ENCODE data around the gene DVL3. TPM values are rescaled to one million over a fixed set of nuclear protein-coding genes. Genes with fewer than 3 reads are reported as not detected.

DVL3 gene
- total RNA-seq, 2 donors from 2014 or later, result 50.5 to 102 TPM

DNA sequence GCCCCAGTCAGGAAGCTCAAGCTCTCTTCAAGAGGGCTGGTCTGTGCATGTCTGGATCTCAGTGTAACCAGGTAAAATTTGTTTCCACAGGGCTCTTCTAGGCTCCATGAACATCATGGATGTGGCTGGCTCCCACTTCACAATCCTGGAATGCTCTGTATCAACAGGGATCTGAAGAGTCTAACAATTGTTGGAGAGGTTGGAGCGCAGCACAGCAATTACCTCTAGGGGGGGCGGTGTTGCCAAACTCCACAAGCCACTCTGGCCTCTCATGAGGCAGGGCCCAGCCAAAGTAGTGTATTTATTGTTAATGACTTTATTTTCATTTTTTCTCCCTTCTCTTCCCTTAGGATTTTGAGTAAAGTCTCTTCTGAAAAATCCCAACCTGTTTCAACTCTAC is 26.2 kb upstream of the DVL3 start:
- ATAC-seq (ENCODE audit: insufficient number of reproducible peaks, low FRiP score, low read depth) (no peak), DNase-seq (ENCODE audit: low spot score) (no peak)
- Histone ChIP-seq H3K36me3 (no peaks in the 10 kb centered on the region), H3K27me3 (replicated peaks; ENCODE audit: insufficient read depth) (no peaks in the 10 kb centered on the region), H3K4me1 (ENCODE audit: control insufficient read depth in 1 of 2, low read depth in 2 of 2) (peaks cover 0 to 4% of the 10 kb centered on the region in 2 donors), H3K27ac (no peak overlapping the region), H3K4me3 (no peak overlapping the region), H3K9me3 (no peaks in the 10 kb centered on the region)
- TF ChIP-seq CTCF (IDR thresholded peaks at IDR 0.05), result no peak

GRCh38 chr3:184132945-184133344 is 22.2 kb upstream of the DVL3 start:
- Histone ChIP-seq H3K36me3 (no peaks in the 10 kb centered on the region), H3K4me1 (ENCODE audit: control insufficient read depth in 1 of 2, low read depth in 2 of 2) (peaks cover 13 to 14% of the 10 kb centered on the region in 2 donors), H3K27ac (no peak overlapping the region), H3K27me3 (replicated peaks; ENCODE audit: insufficient read depth) (no peaks in the 10 kb centered on the region), H3K9me3 (no peaks in the 10 kb centered on the region), H3K4me3 (no peak overlapping the region)
- TF ChIP-seq CTCF (IDR thresholded peaks at IDR 0.05), result no peak
- no peak for DNase-seq (ENCODE audit: low spot score)
- no peak for ATAC-seq (ENCODE audit: insufficient number of reproducible peaks, low FRiP score, low read depth)

DNA sequence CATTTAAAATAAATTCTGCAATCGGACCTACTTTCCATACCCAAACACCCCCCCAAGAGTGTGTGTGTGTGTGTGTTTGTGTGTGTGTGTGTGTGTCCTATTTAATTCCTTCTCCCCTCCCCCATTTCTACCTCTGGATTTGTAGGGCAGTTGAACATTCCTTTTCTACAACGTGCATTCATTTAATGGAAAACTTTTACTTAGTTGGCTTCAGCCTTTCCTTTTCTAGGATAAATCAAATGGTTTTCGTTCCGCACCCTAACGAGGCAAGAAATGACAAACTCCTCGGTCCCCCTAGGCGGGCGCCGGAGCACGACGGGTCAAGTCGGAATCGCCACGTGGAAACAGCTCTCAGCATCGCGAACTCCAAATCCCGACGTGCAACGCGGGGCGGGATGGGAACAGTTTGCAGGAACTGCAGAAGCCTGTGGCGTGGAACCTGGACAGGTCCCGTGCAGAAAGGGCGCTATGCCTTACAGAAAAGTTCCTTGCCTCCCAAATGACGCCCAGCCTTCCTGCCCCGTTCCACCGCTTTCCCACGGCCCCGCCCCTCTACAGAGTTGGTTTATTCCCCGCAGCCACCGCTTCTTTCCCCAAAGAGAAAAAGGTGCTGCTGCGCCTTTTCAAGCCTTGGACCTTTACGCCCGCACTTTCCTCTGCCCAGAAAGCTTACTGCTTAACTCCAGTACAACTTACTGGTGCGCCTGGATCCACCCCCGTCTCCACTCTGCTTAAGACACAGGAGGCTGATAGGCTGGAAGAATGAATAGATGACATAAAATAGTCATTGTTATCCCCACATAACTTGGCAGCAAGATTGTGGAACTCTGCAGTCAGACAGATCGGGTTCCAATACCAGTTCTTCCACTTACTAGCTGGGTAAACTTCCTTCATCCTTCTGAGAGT is 21.1 kb upstream of the DVL3 start:
- TF ChIP-seq CTCF (IDR thresholded peaks at IDR 0.05), result no peak
- ATAC-seq (ENCODE audit: insufficient number of reproducible peaks, low FRiP score, low read depth), result peak; percentile 54
- peaks cover 4% of the 10 kb centered on the region for H3K36me3 ChIP-seq
- peak overlapping the region; percentile 87 to 90 for H3K27ac ChIP-seq
- H3K27me3 ChIP-seq (replicated peaks; ENCODE audit: insufficient read depth), result no peaks in the 10 kb centered on the region
- peaks cover 13 to 14% of the 10 kb centered on the region in 2 donors for H3K4me1 ChIP-seq (ENCODE audit: control insufficient read depth in 1 of 2, low read depth in 2 of 2)
- no peaks in the 10 kb centered on the region for H3K9me3 ChIP-seq
- peak; percentile 39 for DNase-seq (ENCODE audit: low spot score)
- H3K4me3 ChIP-seq, result peak overlapping the region; percentile 83

GRCh38 chr3:184134746-184135148 is 20.4 kb upstream of the DVL3 start:
- H3K36me3 ChIP-seq, result peaks cover 10% of the 10 kb centered on the region
- peak overlapping the region; percentile 87 to 90 for H3K27ac ChIP-seq
- no peaks in the 10 kb centered on the region for H3K27me3 ChIP-seq (replicated peaks; ENCODE audit: insufficient read depth)
- no peak for ATAC-seq (ENCODE audit: insufficient number of reproducible peaks, low FRiP score, low read depth)
- DNase-seq (ENCODE audit: low spot score), result no peak
- peaks cover 13 to 14% of the 10 kb centered on the region in 2 donors for H3K4me1 ChIP-seq (ENCODE audit: control insufficient read depth in 1 of 2, low read depth in 2 of 2)
- no peaks in the 10 kb centered on the region for H3K9me3 ChIP-seq
- peak overlapping the region; percentile 83 for H3K4me3 ChIP-seq
- no peak for TF ChIP-seq CTCF (IDR thresholded peaks at IDR 0.05)

DNA sequence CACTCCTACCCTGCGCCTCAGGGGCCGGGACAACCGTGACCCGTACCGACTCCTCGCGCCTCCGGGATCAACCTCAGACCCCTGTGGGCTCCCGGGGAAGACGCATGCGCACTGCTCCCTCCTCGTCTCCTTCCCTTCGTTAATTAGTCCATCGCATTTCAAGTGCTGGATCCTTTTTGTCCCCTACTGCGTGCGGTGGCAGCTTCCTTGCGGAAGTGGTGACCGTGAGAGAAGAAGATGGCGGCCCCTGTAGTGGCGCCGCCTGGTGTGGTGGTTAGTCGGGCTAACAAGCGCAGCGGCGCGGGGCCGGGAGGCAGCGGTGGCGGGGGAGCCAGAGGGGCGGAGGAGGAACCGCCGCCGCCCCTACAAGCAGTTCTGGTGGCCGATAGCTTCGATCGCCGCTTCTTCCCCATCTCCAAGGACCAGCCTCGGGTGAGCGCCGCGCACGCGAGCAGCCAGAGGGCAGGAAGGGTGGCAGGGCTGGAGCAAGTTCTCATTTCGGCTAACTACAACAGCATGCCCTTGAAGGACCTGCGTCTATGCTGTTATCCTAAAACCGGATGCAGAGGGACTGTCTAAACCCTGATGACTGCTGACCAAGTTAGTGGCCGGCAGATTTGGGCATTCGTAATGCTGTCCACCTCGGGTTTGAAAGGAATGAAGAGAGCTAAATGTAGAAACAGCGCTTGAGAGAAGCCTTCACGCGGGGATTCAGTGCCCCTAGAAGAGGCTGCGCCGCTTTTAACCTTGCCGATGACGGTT is 19.8 kb upstream of the DVL3 start, which contains the start of gene EIF2B5:
EIF2B5 (plus strand) TSS at position 210 of the 762 bp plus-strand sequence; CDS start at position 238, 28 bp downstream.
- peak within 1 kb of the TSS; percentile 83 for H3K4me3 ChIP-seq
- DNase-seq (ENCODE audit: low spot score), result peak; percentile 79
- H3K36me3 ChIP-seq, result peaks cover 10% of the 10 kb centered on the region
- peak within 1 kb of the TSS; percentile 87 to 90 for H3K27ac ChIP-seq
- H3K27me3 ChIP-seq (replicated peaks; ENCODE audit: insufficient read depth), result no peaks in the 10 kb centered on the region
- ATAC-seq (ENCODE audit: insufficient number of reproducible peaks, low FRiP score, low read depth), result peak; percentile 89
- H3K9me3 ChIP-seq, result no peaks in the 10 kb centered on the region
- peaks cover 13 to 14% of the 10 kb centered on the region in 2 donors for H3K4me1 ChIP-seq (ENCODE audit: control insufficient read depth in 1 of 2, low read depth in 2 of 2)
- TF ChIP-seq CTCF (IDR thresholded peaks at IDR 0.05), result peak; percentile 40

All from thoracic aorta (tissue), 2 donors.